GM19395 (cell line): ENCODE measurements around the gene FOXD1.
"Not testable (repeated sequence)": the region's sequence is repeated elsewhere in the genome, so short reads cannot be mapped to it uniquely, and the experiment has no call there.

Experiments
- ATAC-seq: cut with Tn5 transposase; IDR thresholded peaks from one replicate; pipeline ENCODE4 v1.9.1; 2021; ENCODE audit warnings: mild to moderate bottlenecking, moderate library complexity; ENCODE audit not compliant: unreplicated experiment

Gene FOXD1

DNA sequence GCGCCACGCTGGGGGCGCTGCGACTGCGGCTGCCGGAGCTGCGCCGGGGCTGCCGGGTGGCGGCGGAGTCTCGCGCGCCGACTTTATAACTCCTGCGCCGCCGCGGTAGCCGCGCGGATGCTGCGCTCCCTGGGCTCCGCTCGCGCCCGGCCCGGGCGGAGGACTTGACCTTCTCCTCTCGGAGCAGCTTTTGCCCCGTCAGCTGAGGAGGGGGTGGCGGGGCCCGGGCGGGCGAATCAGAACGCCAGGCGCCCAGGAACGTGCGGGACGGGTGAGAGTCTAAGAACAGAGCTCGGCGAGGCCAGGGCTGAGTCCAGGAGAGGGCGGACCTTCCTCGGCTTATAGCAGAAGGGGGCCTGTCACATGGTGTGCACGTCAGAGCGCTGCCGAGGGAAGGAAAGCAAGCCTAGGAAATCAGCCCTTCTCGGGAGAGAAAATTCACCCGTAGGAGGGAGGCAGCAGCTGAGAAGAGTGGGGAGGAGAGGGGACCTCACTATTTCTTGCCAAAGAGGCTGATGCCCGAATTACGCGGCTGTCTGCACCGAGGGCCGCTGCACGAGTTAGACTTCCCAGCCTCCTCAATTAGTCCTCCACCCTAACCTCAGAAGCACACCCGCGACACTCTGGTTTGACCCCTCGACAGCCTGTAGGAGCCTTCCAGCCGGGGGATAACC, at the start of gene FOXD1:
FOXD1 (minus strand) TSS at position 315 of the 674 bp plus-strand sequence. CDS start 415 bp downstream, outside the sequence.
- ATAC-seq: no peak

DNA sequence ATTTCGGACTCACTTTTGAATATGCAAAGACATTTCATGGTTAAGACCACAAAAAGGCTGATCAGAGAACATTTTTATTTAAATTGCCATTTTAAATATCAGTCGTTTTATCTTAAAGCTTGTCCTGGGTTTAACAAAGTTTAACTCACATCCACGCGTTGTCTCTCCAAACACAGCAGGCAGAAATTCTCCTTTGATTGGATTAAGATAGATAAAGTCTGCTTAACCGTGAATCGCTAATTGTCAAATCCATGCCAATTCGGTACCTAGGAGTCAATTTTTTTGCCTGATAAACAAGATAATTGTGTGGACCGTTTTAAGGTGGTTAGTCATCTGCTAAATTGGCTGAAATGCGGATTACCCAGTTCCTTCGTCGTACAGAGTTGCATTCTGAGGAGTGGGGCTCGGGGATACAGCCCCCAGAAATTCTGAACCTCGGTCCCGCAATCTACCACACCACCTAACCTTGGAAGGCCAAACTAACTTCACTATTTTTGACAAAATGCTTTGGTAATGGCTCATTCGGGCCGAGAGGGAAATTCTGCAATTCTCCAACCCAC, 49.0 kb upstream of the FOXD1 start:
- no peak for ATAC-seq

DNA sequence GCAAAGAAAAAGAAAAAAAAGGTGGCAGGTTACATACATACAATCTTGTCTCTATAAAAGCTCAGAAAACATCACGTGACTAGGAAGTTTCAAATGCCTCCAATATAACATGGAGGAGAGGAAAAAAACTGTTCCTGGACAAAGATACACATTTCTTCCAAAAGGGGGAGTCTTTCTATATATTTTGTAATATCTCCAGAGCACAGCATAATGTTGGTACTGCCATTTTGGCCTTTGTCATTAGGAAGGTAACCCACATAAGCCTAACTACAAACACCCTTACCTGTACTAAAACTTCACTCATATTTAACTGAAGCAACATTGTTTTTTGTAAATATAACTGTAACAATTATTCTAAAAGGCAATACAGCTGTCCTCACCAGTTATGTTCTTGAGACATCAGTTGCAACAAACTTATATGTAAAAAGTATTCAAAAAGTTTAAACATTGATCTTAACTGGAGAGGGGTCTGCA, 48.4 kb upstream of the FOXD1 start:
- no peak for ATAC-seq

DNA sequence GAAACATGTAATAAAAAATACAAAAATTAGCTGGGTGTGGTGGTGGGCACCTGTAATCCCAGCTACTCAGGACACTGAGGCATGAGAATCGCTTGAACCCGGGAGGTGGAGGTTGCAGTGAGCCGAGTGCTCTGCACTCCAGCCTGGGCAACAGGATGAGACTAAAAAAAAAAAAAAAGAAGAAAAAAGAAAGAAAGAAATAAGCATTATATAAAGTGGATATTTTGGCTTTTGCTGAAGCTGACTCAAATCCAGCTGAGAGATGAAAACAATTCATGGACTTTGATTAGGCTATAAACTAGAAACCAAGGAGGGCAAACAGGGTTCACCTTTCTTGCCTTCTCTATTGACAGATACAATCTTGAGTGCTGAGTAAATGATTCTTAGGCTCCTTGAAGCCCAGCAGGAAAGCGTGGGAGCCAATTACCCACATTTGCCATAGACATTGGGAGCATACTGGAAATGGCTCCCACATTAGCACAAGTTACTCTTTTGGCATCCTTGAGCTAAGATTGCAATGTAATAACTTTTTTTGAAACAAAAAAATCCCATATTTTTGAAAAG, 47.3 kb upstream of the FOXD1 start:
- no peak for ATAC-seq

DNA sequence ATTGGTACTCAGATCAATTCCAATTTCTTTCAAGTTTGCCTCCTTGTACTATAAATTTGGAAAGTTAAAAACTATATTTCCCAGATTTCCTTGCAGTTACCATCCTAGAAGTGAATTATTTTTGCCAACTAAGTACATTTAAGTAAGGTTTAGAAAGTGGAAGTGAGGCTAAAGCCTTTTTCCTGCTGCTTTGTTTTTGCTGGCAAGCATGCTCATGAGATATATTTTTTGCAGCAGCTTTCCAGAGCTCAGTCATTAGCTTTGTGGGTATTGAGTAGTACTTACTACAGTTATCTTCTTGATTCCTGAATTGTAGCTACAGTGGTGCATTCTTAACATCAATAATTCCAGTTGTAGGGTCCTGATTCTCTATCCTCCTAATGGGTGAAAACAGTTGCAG, 46.1 kb upstream of the FOXD1 start:
- no peak for ATAC-seq

DNA sequence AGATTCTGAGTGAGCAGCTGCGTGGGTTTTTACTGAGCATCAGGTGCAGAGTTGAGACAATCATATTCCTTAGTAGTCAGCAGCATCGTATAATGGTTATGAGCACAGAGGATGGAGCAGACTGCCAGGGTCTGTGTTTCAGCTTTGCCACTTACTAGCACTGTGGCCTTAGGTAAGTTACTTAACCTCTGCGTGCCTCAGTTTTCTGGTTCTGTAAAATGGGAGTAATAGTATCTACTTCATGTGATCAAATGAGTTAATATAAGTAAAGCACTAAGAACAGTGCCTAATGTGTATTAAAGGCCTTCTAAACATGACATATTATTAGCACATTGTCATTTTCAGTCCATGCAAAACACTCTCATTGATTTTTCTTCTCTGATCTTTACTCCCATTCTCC, 44.8 kb upstream of the FOXD1 start:
- no peak for ATAC-seq

DNA sequence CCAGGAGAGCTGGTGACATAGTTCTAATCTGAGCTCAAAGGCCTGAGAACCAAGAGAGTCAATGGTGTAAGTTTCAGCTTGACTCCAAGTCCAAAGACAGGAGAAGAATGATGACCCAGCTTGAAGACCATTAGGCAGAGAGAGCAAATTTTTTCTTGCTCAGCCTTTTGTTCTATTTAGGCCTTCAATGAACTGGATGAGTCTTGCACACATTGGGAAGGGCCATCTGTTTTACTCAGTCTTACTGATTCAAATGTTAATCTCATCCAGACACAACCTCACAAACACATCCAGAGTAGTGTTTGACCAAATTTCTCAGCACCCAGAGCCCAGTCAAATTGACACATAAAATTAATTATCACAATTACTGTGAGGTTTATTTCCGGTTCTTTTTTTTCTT, 42.6 kb upstream of the FOXD1 start:
- no peak for ATAC-seq

DNA sequence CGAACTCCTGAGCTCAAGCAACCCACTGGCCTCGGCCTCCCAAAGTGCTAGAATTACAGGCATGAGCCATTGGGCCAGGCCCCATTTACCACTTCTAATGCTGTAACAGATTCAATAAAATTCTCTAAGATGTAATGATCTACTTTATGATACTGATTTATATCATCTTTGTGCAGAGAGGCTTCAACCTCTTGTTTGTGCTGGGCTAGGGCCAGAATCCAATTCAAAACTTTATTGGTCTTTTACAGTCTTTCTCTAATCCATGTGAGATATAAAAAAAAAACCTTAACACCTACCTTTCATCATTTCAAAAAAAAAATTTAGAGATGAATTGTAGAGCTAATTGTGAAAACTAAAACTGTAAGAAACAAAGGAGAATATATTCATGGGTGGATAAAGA, 41.5 kb upstream of the FOXD1 start:
- no peak for ATAC-seq

DNA sequence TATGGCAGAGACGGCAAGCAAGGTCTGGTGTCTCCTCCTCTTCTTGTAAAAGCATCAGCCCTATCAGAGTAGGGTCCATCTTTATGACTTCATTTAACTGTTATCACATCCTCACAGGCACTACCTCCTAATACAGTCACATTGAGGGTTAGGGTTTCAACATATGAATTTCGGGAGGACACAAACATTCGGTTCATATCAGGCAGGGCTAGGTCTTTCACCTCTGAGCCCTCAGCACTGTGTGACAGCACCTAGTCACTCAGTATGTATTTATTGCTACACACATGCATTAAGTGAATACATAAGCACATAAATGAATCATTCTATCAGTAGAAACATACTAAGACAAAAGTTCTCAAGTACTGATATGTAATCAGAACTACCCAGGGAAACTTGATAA, 40.2 kb upstream of the FOXD1 start:
- ATAC-seq: no peak

DNA sequence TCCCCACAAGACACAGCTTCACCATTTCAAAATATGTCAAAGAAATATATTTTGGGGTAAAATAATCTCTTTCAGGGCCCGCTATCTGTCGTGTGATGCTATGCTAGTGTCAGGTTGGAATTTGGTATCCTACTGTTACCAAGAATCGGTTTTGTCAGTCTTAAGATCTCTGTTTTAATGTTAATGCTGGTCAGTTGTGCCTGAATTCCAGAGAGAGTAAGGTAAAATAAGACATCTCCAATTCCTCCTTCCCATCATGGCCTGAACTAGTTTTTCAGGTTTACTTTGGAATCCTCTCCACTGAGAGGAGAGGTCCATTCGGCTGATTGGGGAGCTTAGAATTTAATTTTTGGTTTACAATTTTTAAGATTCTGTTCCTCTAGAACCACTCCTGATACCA, 39.2 kb upstream of the FOXD1 start:
- ATAC-seq: no peak

DNA sequence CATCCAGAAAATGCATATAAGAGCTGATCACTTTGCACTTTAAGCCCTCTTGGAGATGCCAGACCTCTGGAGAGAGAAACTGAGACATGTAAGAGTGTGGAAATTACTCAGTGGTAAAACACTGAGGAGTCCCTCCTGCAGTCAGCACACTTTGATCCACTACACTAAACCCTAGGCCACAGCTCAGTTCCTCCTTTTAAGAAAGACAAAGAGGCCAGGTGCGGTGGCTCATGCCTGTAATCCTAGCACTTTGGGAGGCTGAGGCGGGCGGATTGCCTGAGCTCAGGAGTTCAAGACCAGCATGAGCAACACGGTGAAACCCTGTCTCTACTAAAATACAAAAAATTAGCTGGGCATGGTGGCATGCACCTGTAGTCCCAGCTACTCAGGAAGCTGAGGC, 38.7 kb upstream of the FOXD1 start:
- ATAC-seq: not testable (repeated sequence)

DNA sequence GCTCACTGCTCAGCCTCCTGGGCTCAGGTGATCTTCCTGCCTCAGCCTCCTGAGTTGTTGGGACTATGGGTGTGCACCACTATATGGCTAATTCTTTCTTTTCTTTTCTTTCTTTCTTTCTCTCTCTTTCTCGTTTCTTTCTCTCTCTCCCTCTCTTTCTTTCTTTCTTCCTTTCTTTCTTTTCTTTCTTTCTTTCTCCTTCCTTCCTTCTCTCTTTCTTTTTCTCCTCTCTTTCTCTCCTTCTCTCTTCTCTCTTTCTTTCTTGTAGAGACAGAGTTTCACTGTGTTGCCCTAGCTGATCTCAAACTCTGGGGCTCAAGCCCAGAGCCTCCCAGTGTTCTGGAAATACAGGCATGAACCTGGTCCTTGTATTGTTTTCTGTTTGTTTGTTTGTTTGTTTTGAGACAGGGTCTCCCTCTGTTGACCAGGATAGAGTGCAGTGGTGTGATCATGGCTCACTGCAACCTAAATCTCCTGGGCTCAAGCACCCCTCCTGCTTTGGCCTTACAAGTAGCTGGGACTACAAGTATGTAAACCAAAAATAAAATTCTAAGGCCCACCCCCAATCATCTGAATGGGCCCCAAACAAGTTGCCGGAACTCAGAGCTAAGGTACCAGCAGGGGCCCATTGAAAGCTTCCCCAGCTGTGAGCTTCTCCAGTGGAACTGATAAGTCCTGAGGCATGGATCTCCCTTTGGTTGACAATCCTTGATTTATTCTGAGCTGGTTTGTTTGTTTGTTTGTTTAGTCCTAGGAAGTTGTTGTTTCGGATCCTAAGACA, 37.7 kb upstream of the FOXD1 start:
- no peak for ATAC-seq

DNA sequence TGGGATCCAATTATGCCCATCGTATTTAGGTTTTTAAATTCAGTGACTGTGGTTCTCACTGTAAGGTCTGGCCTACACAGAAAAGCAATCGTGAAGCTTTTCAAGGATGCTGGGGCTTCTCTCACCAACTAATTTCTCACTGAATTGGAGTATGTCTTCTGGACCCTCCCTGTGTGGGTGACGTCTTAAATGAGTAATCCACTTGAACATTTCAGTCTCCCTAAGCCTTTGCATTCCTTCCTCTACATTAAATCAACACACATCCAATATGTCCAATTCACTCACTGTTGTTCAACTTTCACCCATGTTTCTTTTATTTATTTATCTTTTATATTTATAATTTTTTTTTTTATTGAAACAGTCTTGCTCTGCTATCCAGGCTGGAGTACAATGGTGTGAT, 37.1 kb upstream of the FOXD1 start:
- ATAC-seq: no peak

DNA sequence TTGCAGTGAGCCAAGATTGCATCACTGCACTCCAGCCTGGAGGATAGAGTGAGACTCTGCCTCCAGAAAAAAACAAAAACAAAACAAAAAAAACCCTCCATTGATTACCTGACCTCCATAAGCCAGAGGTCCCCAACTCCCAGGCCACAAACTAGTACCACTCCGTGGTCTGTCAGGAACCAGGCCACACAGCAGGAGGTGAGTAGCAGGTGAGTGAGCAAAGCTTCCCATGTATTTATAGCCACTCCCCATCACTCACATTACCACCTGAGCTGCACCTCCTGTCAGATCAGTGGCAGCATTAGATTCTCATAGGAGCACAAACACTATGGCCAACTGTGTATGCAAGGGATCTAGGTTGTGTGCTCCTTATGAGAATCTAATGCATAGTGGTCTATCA, 35.9 kb upstream of the FOXD1 start:
- ATAC-seq: no peak

DNA sequence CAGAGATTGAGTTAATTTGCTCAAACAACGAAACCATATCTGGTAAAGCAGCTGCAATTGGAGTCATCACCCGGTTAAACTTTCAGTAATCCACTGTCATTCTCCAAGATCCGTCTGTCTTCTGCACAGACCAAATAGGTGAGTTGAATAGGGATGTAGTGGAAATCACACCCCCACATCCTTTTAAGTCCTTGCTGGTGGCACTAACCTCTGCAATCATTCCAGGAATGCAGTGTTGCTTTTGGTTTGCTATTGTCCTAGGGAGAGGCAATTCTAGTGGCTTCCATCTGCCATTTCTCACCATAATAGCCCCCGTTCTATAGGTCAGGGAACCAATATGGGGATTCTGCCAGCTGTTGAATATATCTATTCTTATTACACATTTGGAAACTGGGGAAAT, 35.1 kb upstream of the FOXD1 start:
- no peak for ATAC-seq

DNA sequence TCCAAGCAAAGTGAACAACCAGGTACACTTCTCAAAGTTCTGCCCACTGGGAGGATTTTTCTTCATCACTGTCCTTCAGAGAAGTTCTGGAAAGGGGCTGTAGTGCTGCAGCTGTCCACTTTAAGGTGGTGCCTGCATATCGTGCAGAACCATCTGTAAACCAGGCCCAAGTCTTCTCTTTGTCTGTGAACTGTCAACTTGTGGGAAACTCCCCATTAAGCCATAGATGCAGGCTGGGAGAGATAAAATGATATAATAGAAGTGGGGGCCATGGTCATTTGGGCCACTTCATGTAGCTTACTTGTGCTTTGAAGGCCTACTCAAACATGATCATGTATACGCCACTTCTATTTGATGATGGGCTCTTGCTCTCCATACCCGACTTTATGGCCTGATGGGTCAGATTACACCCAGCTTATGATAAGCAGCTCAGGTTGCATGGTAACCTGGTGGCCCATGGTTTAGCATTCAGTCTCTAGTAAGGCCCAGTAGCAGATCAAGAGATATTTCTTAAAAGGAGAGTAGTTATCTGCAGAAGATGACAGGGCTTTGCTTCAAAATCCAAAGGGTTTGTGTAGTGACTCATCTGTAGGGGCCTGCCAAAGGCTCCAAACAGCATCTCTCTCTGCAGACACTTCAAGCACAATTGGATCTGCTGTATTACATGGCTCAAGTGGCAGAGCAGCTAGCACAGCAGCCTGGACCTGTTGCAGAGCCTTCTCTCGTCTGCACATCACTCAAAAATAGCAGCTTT, 34.0 kb upstream of the FOXD1 start:
- no peak for ATAC-seq

DNA sequence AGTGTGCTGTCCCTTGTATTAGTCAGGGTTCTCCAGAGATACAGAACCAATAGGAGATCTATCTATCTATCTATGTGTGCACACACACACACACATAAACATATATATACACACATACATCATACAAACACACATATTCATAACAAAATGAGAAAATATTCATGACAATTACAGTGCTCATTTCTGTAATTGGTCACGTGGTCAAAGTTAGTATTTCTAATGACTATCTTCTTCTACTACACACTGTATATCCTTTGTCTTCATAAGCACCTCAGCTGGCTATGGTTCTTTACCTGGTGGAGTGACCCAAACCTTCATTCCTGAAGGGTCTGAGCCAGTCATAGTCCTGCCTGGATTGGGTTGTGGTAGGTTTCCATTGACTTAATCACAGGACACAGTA, 31.9 kb upstream of the FOXD1 start:
- ATAC-seq: no peak

DNA sequence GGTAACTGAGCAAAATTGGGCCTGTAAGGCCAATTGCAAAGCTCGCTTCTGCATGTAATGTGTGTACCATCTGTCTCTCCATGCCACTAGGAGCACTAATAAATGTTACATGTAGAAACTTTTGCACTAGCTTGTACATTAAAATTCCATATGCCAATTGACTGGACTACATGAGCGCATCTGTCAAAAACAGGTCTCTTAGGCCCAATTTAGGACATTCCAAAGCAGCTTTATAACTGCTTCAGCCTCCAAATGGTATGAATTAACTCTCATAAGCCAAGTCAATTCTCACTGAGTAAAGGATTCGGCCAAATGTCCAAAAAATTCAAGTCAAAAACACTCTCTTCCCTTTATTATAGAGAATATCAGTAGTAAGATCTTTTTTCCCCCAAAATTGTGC, 23.5 kb upstream of the FOXD1 start:
- no peak for ATAC-seq

DNA sequence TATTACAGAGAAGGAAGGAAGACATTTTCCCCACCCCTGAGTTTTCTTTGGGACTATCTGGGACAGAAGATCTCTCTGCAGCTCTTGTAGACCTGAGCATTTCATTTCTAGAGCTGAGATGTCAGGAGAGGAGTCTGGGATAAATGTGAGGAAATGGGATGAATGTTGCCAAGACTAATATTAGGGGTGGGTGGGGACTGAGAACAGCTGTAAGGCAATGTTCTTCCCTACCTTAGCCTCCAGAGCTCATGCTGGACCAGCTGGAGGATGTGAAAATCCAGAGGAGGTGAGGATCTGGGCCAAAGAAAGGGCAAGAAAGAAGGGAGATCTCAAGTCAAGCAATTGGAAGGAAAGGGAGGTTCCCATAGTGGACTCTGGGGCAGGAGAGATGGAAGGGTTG, 23.1 kb upstream of the FOXD1 start:
- ATAC-seq: no peak

DNA sequence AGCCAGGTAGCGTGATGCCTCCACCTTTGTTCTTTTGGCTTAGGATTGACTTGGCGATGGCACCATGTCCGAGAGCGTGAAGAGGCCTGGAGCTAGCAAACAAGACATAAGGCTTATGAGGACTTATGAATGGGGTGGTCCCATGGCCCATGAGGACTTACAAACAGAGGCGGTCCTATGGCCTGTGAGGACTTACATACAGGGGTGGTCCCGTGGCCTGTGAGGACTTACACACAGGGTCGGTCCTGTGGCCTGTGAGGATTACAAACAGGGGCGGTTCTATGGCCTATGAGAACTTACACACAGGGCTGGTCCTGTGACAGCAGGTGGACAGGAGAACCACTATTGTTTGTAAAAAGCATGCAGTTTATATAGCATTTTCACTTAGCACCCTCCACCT, 21.3 kb upstream of the FOXD1 start:
- no peak for ATAC-seq

DNA sequence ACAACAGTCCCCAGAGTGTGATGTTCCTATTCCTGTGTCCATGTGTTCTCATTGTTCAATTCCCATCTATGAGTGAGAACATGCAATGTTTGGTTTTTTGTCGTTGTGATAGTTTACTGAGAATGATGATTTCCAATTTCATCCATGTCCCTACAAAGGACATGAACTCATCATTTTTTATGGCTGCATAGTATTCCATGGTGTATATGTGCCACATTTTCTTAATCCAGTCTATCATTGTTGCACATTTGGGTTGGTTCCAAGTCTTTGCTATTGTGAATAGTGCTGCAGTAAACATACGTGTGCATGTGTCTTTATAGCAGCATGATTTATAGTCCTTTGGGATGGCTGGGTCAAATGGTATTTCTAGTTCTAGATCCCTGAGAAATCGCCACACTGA, 20.1 kb upstream of the FOXD1 start:
- ATAC-seq: not testable (repeated sequence)
